HG03565 (cell line): ENCODE data around the gene HTR2C.
"Not testable (repeated sequence)": the region's sequence is repeated elsewhere in the genome, so short reads cannot be mapped to it uniquely, and the experiment has no call there.

Source experiments
- ATAC-seq: cut with Tn5 transposase; IDR thresholded peaks from one replicate; pipeline ENCODE4 v1.9.1; 2021; ENCODE audit warnings: mild to moderate bottlenecking, moderate library complexity; ENCODE audit not compliant: unreplicated experiment

Gene HTR2C

GRCh38 chrX:114710571-114710970 is 126.7 kb downstream of the HTR2C start:
- no peak for ATAC-seq

- no peak for ATAC-seq
Observed at GRCh38 chrX:114712466-114712865, 128.6 kb downstream of the HTR2C start.

GRCh38 chrX:114715096-114715495 is 131.2 kb downstream of the HTR2C start:
- no peak for ATAC-seq

GRCh38 chrX:114717921-114718320 is 134.0 kb downstream of the HTR2C start:
- no peak for ATAC-seq

GRCh38 chrX:114766541-114766940 is 182.7 kb downstream of the HTR2C start:
- no peak for ATAC-seq

- ATAC-seq: no peak
Observed at GRCh38 chrX:114774691-114775090, 190.8 kb downstream of the HTR2C start.

- ATAC-seq: no peak
Observed at GRCh38 chrX:114782925-114783324, 199.0 kb downstream of the HTR2C start.

- no peak for ATAC-seq
Observed at GRCh38 chrX:114787061-114787460, 203.2 kb downstream of the HTR2C start.

- ATAC-seq: no peak
Observed at GRCh38 chrX:114797494-114797893, 213.6 kb downstream of the HTR2C start.

GRCh38 chrX:114798907-114799306 is 215.0 kb downstream of the HTR2C start:
- ATAC-seq: no peak

GRCh38 chrX:114800719-114801118 is 216.8 kb downstream of the HTR2C start:
- no peak for ATAC-seq

GRCh38 chrX:114819509-114819908 is 235.6 kb downstream of the HTR2C start:
- no peak for ATAC-seq

- ATAC-seq: no peak
Observed at GRCh38 chrX:114841051-114841450, 257.2 kb downstream of the HTR2C start.

- no peak for ATAC-seq
Observed at GRCh38 chrX:114842181-114842580, 258.3 kb downstream of the HTR2C start.

- no peak for ATAC-seq
Observed at GRCh38 chrX:114889481-114889880, 305.6 kb downstream of the HTR2C start.

- no peak for ATAC-seq
Observed at GRCh38 chrX:114903618-114904017, 319.7 kb downstream of the HTR2C start.

GRCh38 chrX:114905251-114905650 is 321.4 kb downstream of the HTR2C start:
- ATAC-seq: no peak

GRCh38 chrX:114906984-114907510 is 323.2 kb downstream of the HTR2C start:
- ATAC-seq: no peak

- no peak for ATAC-seq
Observed at GRCh38 chrX:114924423-114924822, 340.5 kb downstream of the HTR2C start.

GRCh38 chrX:114924856-114925255 is 341.0 kb downstream of the HTR2C start:
- no peak for ATAC-seq

- ATAC-seq: no peak
Observed at GRCh38 chrX:114930227-114930626, 346.3 kb downstream of the HTR2C start.

- ATAC-seq: no peak
Observed at GRCh38 chrX:114932550-114932949, 348.7 kb downstream of the HTR2C start.

GRCh38 chrX:114933291-114933690 is 349.4 kb downstream of the HTR2C start:
- not testable (repeated sequence) for ATAC-seq
